KMS-11 (cell line): ENCODE data around the gene ADAMTSL5.

Experiments
- H2AFZ ChIP-seq: fragments of 200-600 bp; sonication (generic); 2 replicates; pipeline ENCODE4 v1.6.1; 2016; ENCODE audit warnings: antibody characterized with exemption, mixed run types, low read depth
- H3K27ac ChIP-seq: fragments of 200-600 bp; sonication (generic); 2 replicates; pipeline ENCODE4 v1.6.1; 2016; ENCODE audit warnings: mild to moderate bottlenecking, mixed run types
- H3K27me3 ChIP-seq: fragments of 200-600 bp; sonication (generic); 2 replicates; pipeline ENCODE4 v1.6.1; 2017; ENCODE audit warnings: mild to moderate bottlenecking, low read depth, mixed run types, moderate library complexity; ENCODE audit not compliant: insufficient read depth
- H3K36me3 ChIP-seq: fragments of 200-600 bp; sonication (generic); 2 replicates; pipeline ENCODE4 v1.6.1; 2017; ENCODE audit warnings: mild to moderate bottlenecking, mixed run types; ENCODE audit not compliant: insufficient read depth
- H3K4me1 ChIP-seq: fragments of 200-600 bp; sonication (generic); 2 replicates; pipeline ENCODE4 v1.6.1; 2016; ENCODE audit warnings: mild to moderate bottlenecking, low read depth, mixed run types; ENCODE audit not compliant: poor library complexity, severe bottlenecking
- H3K4me2 ChIP-seq: fragments of 200-600 bp; sonication (generic); 2 replicates; pipeline ENCODE4 v1.7.0; 2016; ENCODE audit warnings: mild to moderate bottlenecking, mixed run types
- H3K4me3 ChIP-seq: fragments of 200-600 bp; sonication (generic); IDR thresholded peaks from 2 replicates; pipeline ENCODE4 v1.6.1; 2017; ENCODE audit warnings: low read depth, low read length, mixed read lengths; ENCODE audit not compliant: insufficient read depth
- H3K79me2 ChIP-seq: fragments of 200-600 bp; sonication (generic); 2 replicates; pipeline ENCODE4 v1.6.1; 2016; ENCODE audit warnings: low read depth, mixed run types; ENCODE audit not compliant: insufficient read depth
- H3K9ac ChIP-seq: fragments of 200-600 bp; sonication (generic); 2 replicates; pipeline ENCODE4 v1.6.1; 2016; ENCODE audit warnings: mild to moderate bottlenecking, mixed run types
- H4K20me1 ChIP-seq: fragments of 200-600 bp; sonication (generic); 2 replicates; pipeline ENCODE4 v1.6.1; 2016; ENCODE audit warnings: mild to moderate bottlenecking, mixed run types; ENCODE audit not compliant: insufficient read depth
- TF ChIP-seq, protein P1 (sequence below): fragments of 200-600 bp; sonication (generic); conservative IDR thresholded peaks from 2 replicates; pipeline ENCODE4 v1.6.1; 2017; ENCODE audit warnings: low read depth, mild to moderate bottlenecking, antibody characterized with exemption, low read length, moderate library complexity, mixed read lengths

Gene ADAMTSL5

DNA sequence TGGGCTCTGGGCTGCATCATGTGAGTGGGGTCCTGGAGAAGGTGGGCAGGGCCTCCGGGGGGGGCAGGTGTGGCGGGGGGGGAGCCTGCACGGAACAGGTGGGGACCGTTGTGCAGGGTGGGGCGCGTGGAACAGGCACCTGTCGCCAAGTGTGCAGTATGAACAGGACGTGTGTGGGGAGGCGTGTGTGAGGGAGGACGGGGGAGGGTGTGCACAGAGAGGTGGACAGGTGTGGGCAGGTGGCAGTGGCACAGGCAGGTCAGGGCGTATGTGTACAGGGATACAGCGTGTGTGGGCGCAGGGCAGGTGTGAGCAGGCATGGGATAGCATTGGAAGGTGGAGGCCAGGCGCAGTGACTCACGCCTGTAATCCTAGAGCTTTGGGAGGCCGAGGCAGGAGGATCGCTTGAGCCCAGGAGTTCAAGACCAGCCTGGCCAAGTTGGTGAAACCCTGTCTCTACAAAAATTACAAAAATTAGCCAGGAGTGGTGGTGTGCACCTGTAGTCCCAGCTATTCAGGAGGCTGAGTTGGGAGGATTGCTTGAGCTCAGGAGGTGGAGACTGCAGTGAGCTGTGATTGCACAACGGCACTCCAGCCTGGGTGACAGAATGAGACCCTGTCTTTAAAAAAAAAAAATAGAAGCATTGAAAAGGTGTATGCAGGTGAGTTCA lies 14.3 kb upstream of the ADAMTSL5 start:
- Histone ChIP-seq H3K27ac (no peak overlapping the region), H3K79me2 (no peaks in the 10 kb centered on the region), H3K4me2 (no peak overlapping the region), H3K4me3 (no peak overlapping the region), H3K27me3 (peaks cover 54% of the 10 kb centered on the region), H3K4me1 (no peaks in the 10 kb centered on the region), H2AFZ (no peak overlapping the region), H3K9ac (no peak overlapping the region), H3K36me3 (no peaks in the 10 kb centered on the region), H4K20me1 (no peaks in the 10 kb centered on the region)
- TF ChIP-seq, protein P1, sequence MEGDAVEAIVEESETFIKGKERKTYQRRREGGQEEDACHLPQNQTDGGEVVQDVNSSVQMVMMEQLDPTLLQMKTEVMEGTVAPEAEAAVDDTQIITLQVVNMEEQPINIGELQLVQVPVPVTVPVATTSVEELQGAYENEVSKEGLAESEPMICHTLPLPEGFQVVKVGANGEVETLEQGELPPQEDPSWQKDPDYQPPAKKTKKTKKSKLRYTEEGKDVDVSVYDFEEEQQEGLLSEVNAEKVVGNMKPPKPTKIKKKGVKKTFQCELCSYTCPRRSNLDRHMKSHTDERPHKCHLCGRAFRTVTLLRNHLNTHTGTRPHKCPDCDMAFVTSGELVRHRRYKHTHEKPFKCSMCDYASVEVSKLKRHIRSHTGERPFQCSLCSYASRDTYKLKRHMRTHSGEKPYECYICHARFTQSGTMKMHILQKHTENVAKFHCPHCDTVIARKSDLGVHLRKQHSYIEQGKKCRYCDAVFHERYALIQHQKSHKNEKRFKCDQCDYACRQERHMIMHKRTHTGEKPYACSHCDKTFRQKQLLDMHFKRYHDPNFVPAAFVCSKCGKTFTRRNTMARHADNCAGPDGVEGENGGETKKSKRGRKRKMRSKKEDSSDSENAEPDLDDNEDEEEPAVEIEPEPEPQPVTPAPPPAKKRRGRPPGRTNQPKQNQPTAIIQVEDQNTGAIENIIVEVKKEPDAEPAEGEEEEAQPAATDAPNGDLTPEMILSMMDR: no peak

DNA sequence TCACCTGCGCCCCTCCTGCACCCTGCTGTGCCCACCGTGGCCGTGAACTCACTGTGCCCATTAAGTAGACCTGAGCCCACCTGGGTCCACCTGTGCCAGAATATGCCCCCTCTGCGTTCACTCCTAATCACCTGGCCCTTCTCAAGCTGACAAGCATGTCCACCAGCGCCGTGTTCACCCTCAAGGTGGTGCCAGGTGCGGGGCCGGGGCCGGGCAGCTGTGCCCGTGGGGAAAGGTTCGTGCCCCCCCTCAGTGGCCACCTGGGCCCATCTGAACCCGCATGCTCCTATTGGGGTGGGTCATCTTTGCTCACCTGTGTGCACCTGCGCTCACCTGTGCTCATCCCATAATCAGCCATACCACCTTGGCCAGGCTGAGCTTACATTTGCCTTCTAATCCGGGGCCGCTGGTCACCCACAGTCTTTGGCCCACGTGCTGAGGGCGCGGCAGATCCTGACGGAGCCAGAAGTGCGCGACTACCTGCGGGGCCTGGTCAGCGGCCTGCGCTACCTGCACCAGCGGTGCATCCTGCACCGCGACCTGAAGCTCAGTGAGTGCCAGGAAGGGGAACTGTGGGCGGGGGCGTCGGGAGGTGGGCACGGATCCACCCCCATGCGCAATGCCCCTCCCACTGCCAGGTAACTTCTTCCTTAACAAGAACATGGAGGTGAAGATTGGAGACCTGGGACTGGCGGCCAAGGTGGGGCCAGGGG lies 13.4 kb upstream of the ADAMTSL5 start:
- H3K4me3 ChIP-seq: no peak overlapping the region
- no peak overlapping the region for H3K27ac ChIP-seq
- no peaks in the 10 kb centered on the region for H3K4me1 ChIP-seq
- no peaks in the 10 kb centered on the region for H3K79me2 ChIP-seq
- H2AFZ ChIP-seq: no peak overlapping the region
- no peaks in the 10 kb centered on the region for H4K20me1 ChIP-seq
- TF ChIP-seq, protein P1: no peak
- H3K27me3 ChIP-seq: peaks cover 52% of the 10 kb centered on the region
- H3K36me3 ChIP-seq: no peaks in the 10 kb centered on the region
- H3K4me2 ChIP-seq: no peak overlapping the region
- no peak overlapping the region for H3K9ac ChIP-seq

DNA sequence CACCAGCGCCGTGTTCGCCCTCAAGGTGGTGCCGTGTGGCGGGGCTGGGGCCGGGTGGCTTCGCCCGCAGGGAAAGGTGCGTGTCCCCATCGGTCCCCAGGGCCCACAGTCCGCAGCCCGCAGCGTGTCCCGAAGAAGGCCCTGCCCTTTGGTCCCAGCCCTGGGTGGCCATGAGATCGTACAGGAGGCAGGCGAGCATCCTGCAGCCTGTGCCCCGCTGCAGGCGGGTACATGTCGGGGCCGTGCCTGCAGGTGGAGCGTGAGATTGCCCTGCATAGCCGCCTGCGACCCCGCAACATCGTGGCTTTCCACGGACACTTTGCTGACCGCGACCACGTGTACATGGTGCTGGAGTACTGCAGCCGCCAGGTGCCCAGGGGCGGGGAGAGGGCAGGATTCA lies 12.5 kb upstream of the ADAMTSL5 start:
- no peak overlapping the region for H3K9ac ChIP-seq
- no peaks in the 10 kb centered on the region for H3K36me3 ChIP-seq
- H3K4me2 ChIP-seq: no peak overlapping the region
- TF ChIP-seq, protein P1: no peak
- H3K27me3 ChIP-seq: peaks cover 50% of the 10 kb centered on the region
- H2AFZ ChIP-seq: no peak overlapping the region
- no peaks in the 10 kb centered on the region for H4K20me1 ChIP-seq
- no peak overlapping the region for H3K4me3 ChIP-seq
- no peak overlapping the region for H3K27ac ChIP-seq
- H3K4me1 ChIP-seq: peaks cover 2% of the 10 kb centered on the region
- no peaks in the 10 kb centered on the region for H3K79me2 ChIP-seq

DNA sequence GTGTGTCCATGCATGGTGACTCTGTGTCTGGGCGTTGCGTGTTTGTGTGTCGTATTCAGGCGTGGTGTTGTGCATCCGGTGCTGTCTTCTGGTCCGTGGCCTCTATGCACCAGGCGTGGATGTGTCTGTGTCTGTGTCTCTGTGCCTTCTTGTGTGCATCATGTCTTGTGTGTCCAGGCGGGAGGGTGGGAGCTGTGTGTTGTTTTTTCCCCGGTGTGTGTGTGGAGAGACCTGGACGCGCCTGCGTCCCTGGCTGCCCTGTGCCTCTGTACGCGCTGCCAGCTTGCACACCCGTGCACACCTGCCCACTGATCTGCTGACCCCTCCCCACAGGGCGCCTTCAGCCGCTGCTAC lies 12.1 kb upstream of the ADAMTSL5 start:
- no peaks in the 10 kb centered on the region for H4K20me1 ChIP-seq
- no peak overlapping the region for H3K9ac ChIP-seq
- H3K36me3 ChIP-seq: no peaks in the 10 kb centered on the region
- no peak overlapping the region for H3K4me2 ChIP-seq
- peaks cover 6% of the 10 kb centered on the region for H3K4me1 ChIP-seq
- H2AFZ ChIP-seq: no peak overlapping the region
- no peaks in the 10 kb centered on the region for H3K79me2 ChIP-seq
- H3K27me3 ChIP-seq: peaks cover 48% of the 10 kb centered on the region
- TF ChIP-seq, protein P1: no peak
- no peak overlapping the region for H3K27ac ChIP-seq
- H3K4me3 ChIP-seq: no peak overlapping the region
